SK-N-SH (cell line): ENCODE measurements around the gene ELOVL4. TPM values are rescaled to one million over a fixed set of nuclear protein-coding genes. Genes with fewer than 3 reads are reported as not detected.

Experiments
- CTCF ChIA-PET: fragments of 300-600, 350-600 bp; formaldehyde crosslinking; extraction: SDS; loops from one replicate; lab custom pipeline; 2021; lab: Yijun Ruan, JAX
- POLR2A ChIA-PET: fragments of 350-600 bp; sonication (Branson Sonifier 250); formaldehyde crosslinking; extraction: SDS; loops from one replicate; lab custom pipeline; 2020; ENCODE audit warnings: antibody characterized with exemption, inconsistent platforms; lab: Yijun Ruan, JAX
- DNase-seq: peaks from one replicate; pipeline ENCODE4 v3.0.0; 2012
- H2AFZ ChIP-seq: fragments of 200-600 bp; sonication (generic); 2 replicates; pipeline ENCODE4 v1.8.1; 2016; ENCODE audit warnings: antibody characterized with exemption, mild to moderate bottlenecking, low read depth
- H3F3A ChIP-seq: fragments of 200-600 bp; sonication (generic); replicated peaks from 2 replicates; pipeline ENCODE3; 2016; ENCODE audit warnings: antibody characterized with exemption, mild to moderate bottlenecking; ENCODE audit not compliant: insufficient read depth
- H3K27ac ChIP-seq, 2 experiments: fragments of 200-500 bp in 1 of 2; fragments of 200-600 bp in 1 of 2; sonication (Bioruptor generic) in 1 of 2; sonication (generic), shearing (Covaris generic) in 1 of 2; 2 replicates each; pipeline versions ENCODE4 v1.5.1 to v1.6.1; 2014 to 2016; ENCODE audit warnings: low read depth in 2 of 2, inconsistent platforms in 1 of 2, low read length in 1 of 2, mild to moderate bottlenecking in 1 of 2, mixed read lengths in 1 of 2
- H3K27me3 ChIP-seq: fragments of 200-600 bp; sonication (generic), shearing (Covaris generic); 2 replicates; pipeline ENCODE4 v1.6.1; 2016; ENCODE audit warnings: mixed run types; ENCODE audit not compliant: insufficient read depth
- H3K36me3 ChIP-seq, 2 experiments: fragments of 200-500 bp in 1 of 2; fragments of 200-600 bp in 1 of 2; sonication (Bioruptor generic) in 1 of 2; sonication (generic) in 1 of 2; replicated peaks in 1 of 2; 2 replicates each; pipeline versions ENCODE3 to v1.5.1; 2014 to 2016; ENCODE audit warnings: low read length in 1 of 2, mild to moderate bottlenecking in 1 of 2; ENCODE audit not compliant: insufficient read depth in 2 of 2, control insufficient read depth in 1 of 2
- H3K4me1 ChIP-seq, 2 experiments: fragments of 200-500 bp in 1 of 2; fragments of 200-600 bp in 1 of 2; sonication (Bioruptor generic) in 1 of 2; sonication (generic), shearing (Covaris generic) in 1 of 2; 2 replicates each; pipeline versions ENCODE4 v1.5.1 to v1.6.1; 2014 to 2016; ENCODE audit warnings: low read depth in 1 of 2, low read length in 1 of 2, mixed run types in 1 of 2; ENCODE audit not compliant: insufficient read depth in 2 of 2, control insufficient read depth in 1 of 2
- H3K4me2 ChIP-seq: fragments of 200-600 bp; sonication (generic), shearing (Covaris generic); 2 replicates; pipeline ENCODE4 v1.6.1; 2017; ENCODE audit warnings: mixed run types
- H3K4me3 ChIP-seq, 2 experiments: fragments of 200-500 bp in 1 of 2; fragments of 200-600 bp in 1 of 2; sonication (Bioruptor generic) in 1 of 2; sonication (generic), shearing (Covaris generic) in 1 of 2; 2 replicates each; pipeline versions ENCODE4 v1.5.1 to v1.8.1; 2014 to 2016; ENCODE audit warnings: low read depth in 2 of 2, inconsistent platforms in 1 of 2, low read length in 1 of 2, mild to moderate bottlenecking in 1 of 2, mixed read lengths in 1 of 2, moderate library complexity in 1 of 2
- H3K79me2 ChIP-seq: fragments of 200-600 bp; sonication (generic); 2 replicates; pipeline ENCODE4 v1.8.1; 2017; ENCODE audit warnings: mild to moderate bottlenecking; ENCODE audit not compliant: insufficient read depth
- H3K9ac ChIP-seq: fragments of 200-600 bp; sonication (generic); 2 replicates; pipeline ENCODE4 v1.6.1; 2017; ENCODE audit warnings: mixed run types
- H3K9me2 ChIP-seq: fragments of 200-600 bp; sonication (generic); 2 replicates; pipeline ENCODE4 v1.6.1; 2017; ENCODE audit warnings: mixed run types
- H3K9me3 ChIP-seq: fragments of 200-600 bp; sonication (generic); 2 replicates; pipeline ENCODE4 v1.6.1; 2017; ENCODE audit warnings: mixed run types, mild to moderate bottlenecking, moderate library complexity
- H4K20me1 ChIP-seq: fragments of 200-600 bp; sonication (generic); 2 replicates; pipeline ENCODE4 v1.6.1; 2017; ENCODE audit warnings: mild to moderate bottlenecking, mixed run types; ENCODE audit not compliant: insufficient read depth
- CTCF ChIP-seq: fragments of 200-600 bp; sonication (generic); IDR thresholded peaks from 2 replicates; pipeline ENCODE4 v1.6.1; 2017; ENCODE audit warnings: antibody characterized with exemption, mild to moderate bottlenecking, moderate library complexity
- EP300 ChIP-seq, 2 experiments: IDR thresholded peaks; 2 replicates each; pipeline versions ENCODE4 v1.4.0 to v1.6.1; 2012; ENCODE audit warnings: borderline replicate concordance in 1 of 2, low read depth in 1 of 2, low read length in 1 of 2
- EZH2phosphoT487 ChIP-seq: fragments of 200-600 bp; sonication (generic); IDR thresholded peaks from 2 replicates; pipeline ENCODE4 v1.6.1; 2017; ENCODE audit warnings: low read depth, mixed run types, mild to moderate bottlenecking, antibody characterized with exemption, moderate library complexity, borderline replicate concordance
- FOSL2 ChIP-seq: IDR thresholded peaks from 2 replicates; pipeline ENCODE4 v1.4.0; 2012; ENCODE audit warnings: low read depth, mild to moderate bottlenecking, moderate library complexity, borderline replicate concordance
- FOXJ3 ChIP-seq: sonication (generic); formaldehyde crosslinking; IDR thresholded peaks from 2 replicates; pipeline ENCODE4 v1.5.1; 2020; ENCODE audit warnings: mild to moderate bottlenecking, missing genetic modification reagents
- FOXM1 ChIP-seq: IDR thresholded peaks from 2 replicates; pipeline ENCODE4 v1.4.0; 2012; ENCODE audit warnings: low read depth, mild to moderate bottlenecking
- GATA2 ChIP-seq: sonication (generic); formaldehyde crosslinking; IDR thresholded peaks from 2 replicates; pipeline ENCODE4 v1.5.0; 2020; ENCODE audit warnings: mild to moderate bottlenecking, missing genetic modification reagents
- IRF3 ChIP-seq: fragments of 150-350 bp; IDR thresholded peaks from 2 replicates; pipeline ENCODE4 v1.6.1; 2016; ENCODE audit warnings: mild to moderate bottlenecking, low read depth, low read length
- MAX ChIP-seq: IDR thresholded peaks from 2 replicates; pipeline ENCODE4 v1.4.0; 2012; ENCODE audit warnings: low read depth
- MEF2A ChIP-seq: IDR thresholded peaks from 2 replicates; pipeline ENCODE4 v1.4.0; 2012; ENCODE audit warnings: low read depth, borderline replicate concordance
- MXI1 ChIP-seq: IDR thresholded peaks from 2 replicates; pipeline ENCODE4 v1.6.1; 2012; ENCODE audit warnings: mild to moderate bottlenecking, low read depth, low read length, improper control_type of control experiment
- NFIC ChIP-seq: IDR thresholded peaks from 2 replicates; pipeline ENCODE4 v1.4.0; 2012; ENCODE audit warnings: borderline replicate concordance
- NRF1 ChIP-seq: IDR thresholded peaks from 2 replicates; pipeline ENCODE4 v1.6.1; 2012; ENCODE audit warnings: low read depth, mild to moderate bottlenecking, low read length
- POLR2AphosphoS5 ChIP-seq: IDR thresholded peaks from 2 replicates; pipeline ENCODE4 v1.6.1; 2012; ENCODE audit warnings: low read depth, low read length
- RCOR1 ChIP-seq: fragments of 150-350 bp; IDR thresholded peaks from 2 replicates; pipeline ENCODE4 v1.6.1; 2017; ENCODE audit warnings: antibody characterized with exemption, low read length
- RFX5 ChIP-seq: IDR thresholded peaks from 2 replicates; pipeline ENCODE4 v1.6.1; 2012; ENCODE audit warnings: mild to moderate bottlenecking, improper control_type of control experiment, low read length
- RXRA ChIP-seq: IDR thresholded peaks from 2 replicates; pipeline ENCODE4 v1.4.0; 2012; ENCODE audit warnings: low read depth, mild to moderate bottlenecking, borderline replicate concordance
- SIN3A ChIP-seq: IDR thresholded peaks from 2 replicates; pipeline ENCODE4 v1.6.1; 2012; ENCODE audit warnings: low read depth, mild to moderate bottlenecking, low read length, moderate library complexity, borderline replicate concordance
- TEAD4 ChIP-seq: IDR thresholded peaks from 2 replicates; pipeline ENCODE4 v1.4.0; 2012; ENCODE audit warnings: mild to moderate bottlenecking, borderline replicate concordance; ENCODE audit not compliant: insufficient read depth
- USF1 ChIP-seq: IDR thresholded peaks from 2 replicates; pipeline ENCODE4 v1.4.0; 2012; ENCODE audit warnings: low read depth, borderline replicate concordance
- YY1 ChIP-seq: IDR thresholded peaks from 2 replicates; pipeline ENCODE4 v1.4.0; 2012; ENCODE audit warnings: low read depth, mild to moderate bottlenecking
- ZBTB33 ChIP-seq: IDR thresholded peaks from 2 replicates; pipeline ENCODE4 v1.4.0; 2012; ENCODE audit warnings: low read depth, borderline replicate concordance
- WGBS: methylation state at CpG from one replicate; pipeline ENCODE4 v1.1.6; 2017; ENCODE audit warnings: low lambda C conversion rate; 5-methylcytosine and 5-hydroxymethylcytosine counted together
- polyA plus RNA-seq, 3 experiments: library from polyadenylated mRNA; depleted of rRNA; stranded (reverse); fragments of >200 nt; gene quantifications; 2 replicates each; pipeline ENCODE4 v1.2.3, GENCODE V29; 2012

Gene ELOVL4
- polyA plus RNA-seq, 1 of the 3 experiments (the other 2 are of a cell fraction) = 1.9 TPM

- Histone ChIP-seq H3K4me2 (no peak overlapping the region), H3K9ac (no peak overlapping the region), H3K4me1 (no peaks in the 10 kb centered on the region), H3K79me2 (no peaks in the 10 kb centered on the region), H3F3A (no peaks in the 10 kb centered on the region), H3K27me3 (no peaks in the 10 kb centered on the region), H2AFZ (no peak overlapping the region), H3K36me3 (no peaks in the 10 kb centered on the region), H4K20me1 (no peaks in the 10 kb centered on the region), H3K27ac (no peak overlapping the region), H3K9me2 (no peaks in the 10 kb centered on the region), H3K9me3 (no peaks in the 10 kb centered on the region), H3K4me3 (no peak overlapping the region)
- WGBS = 69% methylated on average over 2 of the region's 2 CpGs
- TF ChIP-seq MEF2A = no peak
- TF ChIP-seq ZBTB33 = no peak
- no peak for TF ChIP-seq RCOR1
- no peak for TF ChIP-seq EP300 (IDR thresholded peaks at IDR 0.05; ENCODE audit: borderline replicate concordance in 1 of 2, low read depth in 1 of 2, low read length in 1 of 2)
- TF ChIP-seq SIN3A = no peak
- ChIA-PET POLR2A (no interaction called here), CTCF (no interaction called here)
- DNase-seq = no peak
These were observed 45.3 kb downstream of the ELOVL4 start for GRCh38 chr6:79902046-79902445.

GRCh38 chr6:79898076-79898475 is 49.3 kb downstream of the ELOVL4 start:
- no peak overlapping the region for H2AFZ ChIP-seq
- H3K27me3 ChIP-seq = no peaks in the 10 kb centered on the region
- WGBS = 44% methylated on average over 1 of the region's 1 CpG
- H3F3A ChIP-seq = no peaks in the 10 kb centered on the region
- no peaks in the 10 kb centered on the region for H4K20me1 ChIP-seq
- no peaks in the 10 kb centered on the region for H3K9me3 ChIP-seq
- no peaks in the 10 kb centered on the region for H3K36me3 ChIP-seq
- H3K27ac ChIP-seq = no peak overlapping the region
- H3K9ac ChIP-seq = no peak overlapping the region
- no peaks in the 10 kb centered on the region for H3K9me2 ChIP-seq
- ChIA-PET CTCF (interaction anchor here (3.8 kb wide), 1 partner anchor 29 kb away, joined by 21 read pairs; no protein-coding TSS in a partner anchor), POLR2A (no interaction called here)
- H3K4me2 ChIP-seq = no peak overlapping the region
- no peaks in the 10 kb centered on the region for H3K79me2 ChIP-seq
- DNase-seq = no peak
- 0 out of 4 replicates have a peak, but pooled peaks cover 0 to 5% of the 10 kb centered on the region in 2 experiments for H3K4me1 ChIP-seq
- no peak overlapping the region for H3K4me3 ChIP-seq
- TF ChIP-seq MAX (no peak), FOXM1 (no peak), NRF1 (no peak), RFX5 (no peak), MXI1 (no peak), POLR2AphosphoS5 (no peak), TEAD4 (no peak), YY1 (no peak), FOXJ3 (CRISPR knock-in tag) (no peak), GATA2 (no peak), IRF3 (no peak), NFIC (no peak), FOSL2 (no peak), EZH2phosphoT487 (no peak), EP300 (IDR thresholded peaks at IDR 0.05; ENCODE audit: borderline replicate concordance in 1 of 2, low read depth in 1 of 2, low read length in 1 of 2) (no peak), RCOR1 (no peak), CTCF (no peak), USF1 (no peak), RXRA (no peak)
